DOHH2 (cell line): ENCODE measurements around the gene ZNF695.

Experiments used
- CTCF ChIP-seq: fragments of 200-600 bp; sonication (generic); IDR thresholded peaks from one replicate; pipeline ENCODE4 v1.5.1; 2014; ENCODE audit warnings: antibody characterized with exemption, mild to moderate bottlenecking, low read depth, low read length; ENCODE audit not compliant: poor library complexity, severe bottlenecking
- EZH2phosphoT487 ChIP-seq: fragments of 200-600 bp; sonication (generic); IDR thresholded peaks from 2 replicates; pipeline ENCODE4 v1.6.1; 2017; ENCODE audit warnings: borderline replicate concordance, mild to moderate bottlenecking, antibody characterized with exemption, low read length, moderate library complexity, mixed read lengths

- TF ChIP-seq CTCF (no peak), EZH2phosphoT487 (no peak)
Observed at GRCh38 chr1:247008406-247008799, 546 bp upstream of the ZNF695 start.
